ENCODE data around the gene SOX6. TPM values are rescaled to one million over a fixed set of nuclear protein-coding genes. Genes with fewer than 3 reads are reported as not detected.

SOX6 gene
- total RNA-seq (2021) = 4.6 and 5.1 TPM in 2 replicates
- percentile 40 among the genes with signal in this experiment for Bru-seq, nascent RNA
- percentile 42 among the genes with signal in this experiment for BruChase-seq, experiment 1, labeled RNA remaining after a 2-hour chase
- BruChase-seq, experiment 2, labeled RNA remaining after a 6-hour chase = percentile 27 among the genes with signal in this experiment
- long read RNA-seq, partial matches to known transcripts = 0 of 1 reads
- long read RNA-seq, other reads (novel, unspliced or antisense) = 1 of 1 reads

DNA sequence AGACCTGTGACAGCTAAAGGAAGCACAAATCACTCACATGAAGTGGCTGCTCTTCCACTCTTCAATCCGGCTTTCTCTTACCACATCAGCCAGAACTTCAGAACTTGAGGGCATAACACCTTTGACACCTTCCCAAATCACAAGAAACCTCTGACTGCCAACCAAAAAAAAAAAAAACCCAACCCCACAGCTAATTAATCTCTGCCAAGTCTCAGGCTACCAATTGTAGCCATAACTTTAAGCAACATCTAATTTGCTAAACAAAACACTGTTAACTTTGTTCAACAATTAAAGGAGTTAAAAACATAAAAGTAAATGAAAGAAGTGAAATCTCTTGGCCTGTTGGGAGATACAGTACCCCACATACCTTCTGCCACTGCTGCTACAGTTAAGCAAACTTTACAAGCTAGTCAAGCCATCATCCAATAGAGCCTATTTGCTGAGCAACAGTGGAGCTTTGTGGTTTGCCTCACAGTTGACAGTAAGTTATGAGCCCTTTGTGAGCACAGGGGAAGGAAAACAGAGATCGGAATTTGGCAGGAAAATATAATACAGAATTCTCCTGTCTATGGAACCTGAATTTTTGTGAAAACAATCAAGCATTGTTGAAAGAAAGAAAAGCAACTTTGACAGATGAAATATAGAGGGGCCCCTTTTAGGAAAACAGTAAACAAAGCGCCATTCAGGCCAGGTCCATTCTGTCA is at the start of gene SOX6:
SOX6 (minus strand) TSS at position 490 of the 704 bp plus-strand sequence. CDS start 15,298 bp downstream, outside the sequence.
- POLR2A ChIA-PET (ENCODE audit: unreplicated experiment) = no interaction called here
- no peak for DNase-seq
- H3K9me2 ChIP-seq (ENCODE audit: insufficient read depth) = no peaks in the 10 kb centered on the region
- no peaks in the 10 kb centered on the region for H3K27me3 ChIP-seq (ENCODE audit: insufficient read depth, low read depth)
- H3K4me2 ChIP-seq = no peak within 1 kb of the TSS
- H2AFZ ChIP-seq = no peak within 1 kb of the TSS
- H4K20me1 ChIP-seq (ENCODE audit: insufficient read depth) = no peaks in the 10 kb centered on the region
- no peaks in the 10 kb centered on the region for H3F3A ChIP-seq (ENCODE audit: insufficient read depth, low read depth)
- TF ChIP-seq, protein P1, sequence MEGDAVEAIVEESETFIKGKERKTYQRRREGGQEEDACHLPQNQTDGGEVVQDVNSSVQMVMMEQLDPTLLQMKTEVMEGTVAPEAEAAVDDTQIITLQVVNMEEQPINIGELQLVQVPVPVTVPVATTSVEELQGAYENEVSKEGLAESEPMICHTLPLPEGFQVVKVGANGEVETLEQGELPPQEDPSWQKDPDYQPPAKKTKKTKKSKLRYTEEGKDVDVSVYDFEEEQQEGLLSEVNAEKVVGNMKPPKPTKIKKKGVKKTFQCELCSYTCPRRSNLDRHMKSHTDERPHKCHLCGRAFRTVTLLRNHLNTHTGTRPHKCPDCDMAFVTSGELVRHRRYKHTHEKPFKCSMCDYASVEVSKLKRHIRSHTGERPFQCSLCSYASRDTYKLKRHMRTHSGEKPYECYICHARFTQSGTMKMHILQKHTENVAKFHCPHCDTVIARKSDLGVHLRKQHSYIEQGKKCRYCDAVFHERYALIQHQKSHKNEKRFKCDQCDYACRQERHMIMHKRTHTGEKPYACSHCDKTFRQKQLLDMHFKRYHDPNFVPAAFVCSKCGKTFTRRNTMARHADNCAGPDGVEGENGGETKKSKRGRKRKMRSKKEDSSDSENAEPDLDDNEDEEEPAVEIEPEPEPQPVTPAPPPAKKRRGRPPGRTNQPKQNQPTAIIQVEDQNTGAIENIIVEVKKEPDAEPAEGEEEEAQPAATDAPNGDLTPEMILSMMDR (conservative IDR thresholded peaks at IDR 0.05) = no peak
- TF ChIP-seq EZH2 (IDR thresholded peaks at IDR 0.05; ENCODE audit: low read depth) = no peak
- no peak within 1 kb of the TSS for H3K27ac ChIP-seq
- H3K36me3 ChIP-seq (ENCODE audit: low read depth) = no peaks in the 10 kb centered on the region
- BruUV-seq (replicated peaks) = no TSS peak
- no peaks in the 10 kb centered on the region for H3K9me3 ChIP-seq (ENCODE audit: insufficient read depth, low read depth)
- H3K79me2 ChIP-seq (ENCODE audit: low read depth) = no peaks in the 10 kb centered on the region
- CTCF ChIA-PET = no interaction called here
- intact Hi-C loops (cut with micrococcal nuclease; ENCODE audit: unreplicated experiment) = no loop called here
- H3K4me3 ChIP-seq = no peak within 1 kb of the TSS
- no peaks in the 10 kb centered on the region for H3K4me1 ChIP-seq (replicated peaks; ENCODE audit: insufficient read depth)

DNA sequence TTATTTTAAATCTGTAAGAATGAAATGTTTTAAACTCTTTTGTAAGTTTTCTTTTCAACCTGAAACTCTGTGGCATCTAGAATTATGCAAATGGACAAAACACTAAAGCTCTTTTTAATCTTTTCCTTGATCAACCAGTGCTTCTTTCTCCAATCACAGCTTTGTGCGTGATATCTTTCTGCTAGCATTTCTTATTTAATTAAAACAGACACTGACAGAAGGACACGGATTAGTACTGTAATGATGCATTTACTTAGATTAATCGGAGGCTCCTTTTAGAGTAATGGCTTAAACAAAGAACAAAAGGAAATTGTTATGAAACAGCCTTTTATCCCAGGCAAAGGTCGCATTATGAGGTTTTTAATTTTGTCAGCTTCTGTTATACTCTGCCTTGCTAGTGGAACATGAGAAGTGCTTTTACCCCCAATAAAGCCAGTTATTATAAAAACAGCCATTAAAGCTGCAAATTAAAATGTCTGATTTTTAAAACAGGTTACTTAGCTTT is 48.5 kb upstream of the SOX6 start:
- intact Hi-C loops (cut with micrococcal nuclease; ENCODE audit: unreplicated experiment) = no loop called here
- Histone ChIP-seq H3K4me2 (no peak overlapping the region), H3K4me3 (no peak overlapping the region), H3K9me3 (ENCODE audit: insufficient read depth, low read depth) (no peaks in the 10 kb centered on the region), H3F3A (ENCODE audit: insufficient read depth, low read depth) (no peaks in the 10 kb centered on the region), H4K20me1 (ENCODE audit: insufficient read depth) (no peaks in the 10 kb centered on the region), H3K9me2 (ENCODE audit: insufficient read depth) (no peaks in the 10 kb centered on the region), H3K4me1 (replicated peaks; ENCODE audit: insufficient read depth) (no peaks in the 10 kb centered on the region), H3K27ac (no peak overlapping the region), H3K27me3 (ENCODE audit: insufficient read depth, low read depth) (no peaks in the 10 kb centered on the region), H2AFZ (no peak overlapping the region), H3K79me2 (ENCODE audit: low read depth) (no peaks in the 10 kb centered on the region), H3K36me3 (ENCODE audit: low read depth) (no peaks in the 10 kb centered on the region)
- CTCF ChIA-PET = no interaction called here
- POLR2A ChIA-PET (ENCODE audit: unreplicated experiment) = no interaction called here
- TF ChIP-seq, protein P1 (conservative IDR thresholded peaks at IDR 0.05) = no peak
- TF ChIP-seq EZH2 (IDR thresholded peaks at IDR 0.05; ENCODE audit: low read depth) = no peak
- no peak for DNase-seq
- BruUV-seq (replicated peaks) = no TSS peak

DNA sequence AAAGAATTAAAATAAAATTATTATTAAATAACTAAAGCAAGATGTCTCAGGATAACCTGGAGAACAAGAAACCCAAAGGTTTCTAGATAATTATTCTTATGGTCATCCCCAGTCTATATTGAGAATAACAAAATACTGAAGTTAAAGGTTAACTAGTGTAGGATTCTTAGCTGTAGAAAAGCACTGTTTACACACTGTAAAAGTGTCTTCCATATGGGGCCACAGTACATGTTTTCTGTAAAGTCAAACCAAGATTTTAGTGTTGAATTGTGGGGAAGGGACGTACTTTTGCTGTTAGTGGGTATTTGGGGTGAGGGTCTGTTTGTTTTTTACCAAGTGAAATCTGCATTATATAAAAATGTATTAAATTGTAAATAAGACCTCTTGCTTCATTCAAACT is 47.5 kb upstream of the SOX6 start:
- ChIA-PET POLR2A (ENCODE audit: unreplicated experiment) (no interaction called here), CTCF (no interaction called here)
- no peaks in the 10 kb centered on the region for H3K27me3 ChIP-seq (ENCODE audit: insufficient read depth, low read depth)
- DNase-seq = no peak
- BruUV-seq (replicated peaks) = no TSS peak
- H3K9me3 ChIP-seq (ENCODE audit: insufficient read depth, low read depth) = no peaks in the 10 kb centered on the region
- TF ChIP-seq, protein P1 (conservative IDR thresholded peaks at IDR 0.05) = no peak
- no peak for TF ChIP-seq EZH2 (IDR thresholded peaks at IDR 0.05; ENCODE audit: low read depth)
- H3F3A ChIP-seq (ENCODE audit: insufficient read depth, low read depth) = no peaks in the 10 kb centered on the region
- no peak overlapping the region for H2AFZ ChIP-seq
- intact Hi-C loops (cut with micrococcal nuclease; ENCODE audit: unreplicated experiment) = no loop called here
- no peaks in the 10 kb centered on the region for H3K79me2 ChIP-seq (ENCODE audit: low read depth)
- no peak overlapping the region for H3K4me3 ChIP-seq
- no peaks in the 10 kb centered on the region for H3K36me3 ChIP-seq (ENCODE audit: low read depth)
- no peaks in the 10 kb centered on the region for H3K4me1 ChIP-seq (replicated peaks; ENCODE audit: insufficient read depth)
- no peak overlapping the region for H3K4me2 ChIP-seq
- no peak overlapping the region for H3K27ac ChIP-seq
- H4K20me1 ChIP-seq (ENCODE audit: insufficient read depth) = no peaks in the 10 kb centered on the region
- H3K9me2 ChIP-seq (ENCODE audit: insufficient read depth) = no peaks in the 10 kb centered on the region
